Measurements from ENCODE around the gene CENPB. TPM values are rescaled to one million over a fixed set of nuclear protein-coding genes. Genes with fewer than 3 reads are reported as not detected.
A peak's percentile ranks its signal among the peaks of the same experiment; 100 is the strongest.

CENPB gene
- total RNA-seq, 1 donor: 87.7 TPM

DNA sequence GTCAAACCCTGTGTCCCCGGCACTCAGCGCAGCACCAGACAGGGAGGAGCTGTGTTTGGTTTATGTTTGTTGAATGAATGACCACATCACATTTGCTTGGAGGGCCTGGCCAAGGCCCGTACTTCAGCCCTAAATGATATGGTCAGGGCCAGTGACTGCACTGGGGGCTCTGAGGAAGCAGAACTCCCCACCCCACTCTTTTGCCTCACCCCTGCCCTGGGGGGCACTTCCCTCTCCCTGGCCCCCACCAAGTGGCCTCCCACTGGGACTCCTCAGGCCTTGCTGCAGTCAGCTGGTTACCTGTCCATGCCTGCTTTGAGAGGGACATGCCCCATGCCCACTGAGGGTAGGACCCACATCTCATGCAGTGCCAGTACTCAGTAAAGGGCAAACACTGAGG, 21.9 kb downstream of the CENPB start:
- no peak overlapping the region for H3K4me3 ChIP-seq (ENCODE audit: low read depth, low read length)
- TF ChIP-seq, protein P1, sequence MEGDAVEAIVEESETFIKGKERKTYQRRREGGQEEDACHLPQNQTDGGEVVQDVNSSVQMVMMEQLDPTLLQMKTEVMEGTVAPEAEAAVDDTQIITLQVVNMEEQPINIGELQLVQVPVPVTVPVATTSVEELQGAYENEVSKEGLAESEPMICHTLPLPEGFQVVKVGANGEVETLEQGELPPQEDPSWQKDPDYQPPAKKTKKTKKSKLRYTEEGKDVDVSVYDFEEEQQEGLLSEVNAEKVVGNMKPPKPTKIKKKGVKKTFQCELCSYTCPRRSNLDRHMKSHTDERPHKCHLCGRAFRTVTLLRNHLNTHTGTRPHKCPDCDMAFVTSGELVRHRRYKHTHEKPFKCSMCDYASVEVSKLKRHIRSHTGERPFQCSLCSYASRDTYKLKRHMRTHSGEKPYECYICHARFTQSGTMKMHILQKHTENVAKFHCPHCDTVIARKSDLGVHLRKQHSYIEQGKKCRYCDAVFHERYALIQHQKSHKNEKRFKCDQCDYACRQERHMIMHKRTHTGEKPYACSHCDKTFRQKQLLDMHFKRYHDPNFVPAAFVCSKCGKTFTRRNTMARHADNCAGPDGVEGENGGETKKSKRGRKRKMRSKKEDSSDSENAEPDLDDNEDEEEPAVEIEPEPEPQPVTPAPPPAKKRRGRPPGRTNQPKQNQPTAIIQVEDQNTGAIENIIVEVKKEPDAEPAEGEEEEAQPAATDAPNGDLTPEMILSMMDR (IDR thresholded peaks at IDR 0.05; ENCODE audit: insufficient read depth, low read depth, low read length): no peak
- no peak for DNase-seq (ENCODE audit: low read depth)

DNA sequence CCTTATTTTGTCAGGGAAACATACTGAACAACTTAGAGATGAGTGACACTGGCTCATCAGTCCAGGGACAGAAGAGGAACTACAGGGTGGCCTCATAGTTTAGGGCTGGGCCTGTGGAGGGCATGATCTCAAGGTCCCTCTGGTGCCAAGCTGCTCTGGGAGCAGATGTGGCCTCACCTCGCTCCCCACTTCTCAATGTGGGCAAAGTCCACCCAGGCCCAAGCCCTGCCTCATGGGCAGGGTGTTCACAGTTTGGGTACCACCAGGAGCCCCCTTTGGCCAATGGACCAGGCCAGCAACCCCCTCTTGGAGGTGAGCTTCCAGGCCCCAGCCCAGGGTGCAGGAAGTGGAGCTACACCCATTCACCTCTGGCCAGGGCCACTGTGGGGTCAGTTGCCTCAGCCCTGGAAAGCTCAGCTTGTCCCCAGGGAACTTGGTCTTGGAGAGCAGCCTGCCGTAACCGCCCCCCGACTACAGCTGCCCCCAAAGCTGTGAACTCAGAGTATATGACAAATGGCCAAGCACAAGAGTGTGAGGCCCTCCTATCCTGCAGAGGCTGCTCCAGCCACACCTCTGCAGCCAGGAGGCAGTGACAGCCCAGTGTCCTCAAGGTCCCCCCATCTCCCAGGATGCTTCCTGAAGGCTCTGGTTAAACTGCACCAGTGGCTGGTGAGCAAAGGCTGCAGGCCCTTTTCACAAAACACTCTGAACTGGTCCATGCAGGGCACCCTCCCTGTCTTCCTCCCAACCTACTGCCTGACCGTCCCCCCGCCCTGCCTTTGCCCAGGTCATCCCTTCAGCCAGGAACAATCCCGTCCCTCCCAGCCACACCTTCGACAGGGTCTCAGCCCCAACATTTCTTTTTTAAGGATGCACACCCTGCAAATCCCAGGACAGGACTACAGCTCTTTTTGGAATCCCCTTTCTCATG, 22.6 kb downstream of the CENPB start:
- no peak for DNase-seq (ENCODE audit: low read depth)

DNA sequence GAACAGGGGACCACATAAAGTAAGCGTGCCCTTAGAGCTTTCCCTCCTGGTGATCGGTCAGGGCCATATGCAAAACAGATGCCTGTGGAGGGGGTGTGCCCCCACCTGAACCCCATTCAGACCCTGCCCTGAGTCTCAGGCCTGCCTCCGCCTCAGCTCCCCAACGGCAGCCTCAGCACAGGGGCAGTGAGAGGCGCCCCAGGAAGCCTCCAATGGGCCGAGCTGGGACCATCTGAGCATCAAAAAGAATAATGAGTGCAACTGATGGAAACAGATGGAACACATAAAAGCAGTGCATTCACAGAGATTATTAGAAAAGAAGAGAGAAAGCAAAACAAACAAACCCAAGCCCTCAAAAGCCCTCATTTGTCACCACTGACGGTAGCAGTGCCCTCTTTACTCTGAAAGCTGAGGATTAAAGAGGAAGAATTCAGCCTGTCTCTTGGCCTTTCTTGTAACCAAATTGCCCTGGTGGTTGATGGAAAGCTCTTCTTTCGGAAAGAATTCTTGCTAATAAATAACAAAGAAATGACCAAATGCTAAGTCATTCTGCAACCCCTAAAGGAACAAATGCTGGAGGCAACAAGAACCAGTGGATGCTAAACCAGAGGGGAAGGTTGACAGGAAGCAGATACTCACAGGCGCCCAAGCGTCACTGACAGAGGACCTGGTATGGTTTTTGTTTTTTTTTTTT, 25.7 kb downstream of the CENPB start:
- peak; percentile 67 for DNase-seq (ENCODE audit: low read depth)
- H3K4me3 ChIP-seq (ENCODE audit: low read depth, low read length): no peak overlapping the region
- TF ChIP-seq, protein P1 (IDR thresholded peaks at IDR 0.05; ENCODE audit: insufficient read depth, low read depth, low read length): no peak

More for the DNA sequence above, 22.6 kb downstream of the CENPB start:
- H3K4me3 ChIP-seq (ENCODE audit: low read depth, low read length): no peak overlapping the region
- TF ChIP-seq, protein P1 (IDR thresholded peaks at IDR 0.05; ENCODE audit: insufficient read depth, low read depth, low read length): no peak

DNA sequence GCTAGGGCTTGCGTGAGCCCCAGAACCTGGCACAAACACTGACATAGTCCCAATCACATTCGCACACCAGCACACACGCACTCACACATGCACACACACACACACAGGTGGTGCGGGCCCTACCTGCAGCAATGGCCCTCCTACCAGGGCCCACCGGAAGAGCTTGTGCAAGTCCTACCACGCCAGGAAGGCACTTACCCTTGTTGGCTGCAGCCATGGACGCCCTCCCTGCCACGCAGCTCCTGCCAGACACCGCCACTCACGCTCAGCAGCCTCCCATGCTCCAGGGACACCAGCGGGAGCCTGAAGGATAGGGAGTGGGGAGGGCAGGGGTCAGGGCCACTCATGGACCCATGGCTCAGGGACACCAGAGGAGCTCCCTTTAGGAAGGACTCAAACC, 26.7 kb downstream of the CENPB start:
- H3K4me3 ChIP-seq (ENCODE audit: low read depth, low read length): no peak overlapping the region
- TF ChIP-seq, protein P1 (IDR thresholded peaks at IDR 0.05; ENCODE audit: insufficient read depth, low read depth, low read length): no peak
- DNase-seq (ENCODE audit: low read depth): no peak

DNA sequence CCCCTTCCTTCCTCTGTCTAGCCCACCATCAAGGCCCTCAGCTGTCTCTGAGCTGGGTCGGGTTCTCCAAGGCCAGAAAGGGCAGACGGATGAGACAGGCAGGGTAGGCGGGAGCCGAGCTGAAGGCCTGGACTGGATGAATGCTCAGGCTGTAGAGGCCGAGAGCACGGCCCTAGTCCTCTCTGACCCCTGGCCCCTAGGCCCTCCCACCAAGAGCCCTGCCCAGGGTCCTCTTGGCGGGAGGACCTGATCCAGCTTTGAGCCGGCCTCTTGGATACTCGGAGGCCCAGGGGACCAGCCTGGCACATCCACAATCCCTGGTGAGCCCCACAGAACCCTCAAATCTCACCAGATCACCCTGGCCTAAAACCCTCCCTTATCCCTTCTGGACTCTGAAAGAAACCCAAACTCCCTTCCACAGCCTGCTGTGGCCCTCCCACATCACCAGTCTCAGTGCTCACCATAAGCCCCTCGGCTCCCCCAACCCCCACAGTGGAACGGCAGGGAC, 27.2 kb downstream of the CENPB start:
- TF ChIP-seq, protein P1 (IDR thresholded peaks at IDR 0.05; ENCODE audit: insufficient read depth, low read depth, low read length): no peak
- no peak for DNase-seq (ENCODE audit: low read depth)
- no peak overlapping the region for H3K4me3 ChIP-seq (ENCODE audit: low read depth, low read length)

DNA sequence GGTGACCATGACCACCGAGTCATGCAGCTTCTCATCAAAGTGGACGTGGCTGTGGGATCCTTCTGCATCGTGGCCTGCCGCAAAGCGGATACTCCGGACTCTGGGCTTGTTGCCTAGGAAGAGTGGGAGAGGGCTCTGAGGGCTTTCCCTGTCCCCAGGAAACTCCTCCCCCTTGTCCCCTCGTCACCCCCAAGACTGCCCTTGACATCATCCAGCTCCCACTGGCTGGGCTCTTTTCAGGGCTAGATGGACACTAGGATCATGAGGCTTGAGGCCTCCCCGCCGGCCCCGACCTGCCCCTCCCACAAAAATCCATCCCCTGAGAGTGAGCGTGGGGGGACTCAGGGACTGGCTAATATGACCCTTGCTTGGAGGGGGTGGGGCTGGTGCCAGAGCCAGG, 28.0 kb downstream of the CENPB start:
- no peak for DNase-seq (ENCODE audit: low read depth)
- TF ChIP-seq, protein P1 (IDR thresholded peaks at IDR 0.05; ENCODE audit: insufficient read depth, low read depth, low read length): no peak
- H3K4me3 ChIP-seq (ENCODE audit: low read depth, low read length): no peak overlapping the region

Measured in fibroblast of villous mesenchyme (primary cell).